NCI-H460 (cell line): Measurements from ENCODE around the gene EVX1. TPM values are rescaled to one million over a fixed set of nuclear protein-coding genes. Genes with fewer than 3 reads are reported as not detected.

Source experiments
- DNase-seq: peaks from one replicate; pipeline ENCODE4 v3.0.0-alpha.2; 2016; ENCODE audit warnings: low read depth; ENCODE audit errors: extremely low read depth
- total RNA-seq: library from RNA; depleted of rRNA; stranded (reverse); fragments of >200 nt; shearing (Covaris generic); gene quantifications from 2 replicates; pipeline ENCODE4 v1.2.3, GENCODE V29; 2014

Gene EVX1
- total RNA-seq, 1 experiment from 2014 or later: 0.12 TPM

GRCh38 chr7:27204851-27205322 lies 37.7 kb upstream of the EVX1 start:
- DNase-seq: no peak

- DNase-seq: no peak
These were observed 37.0 kb upstream of the EVX1 start for GRCh38 chr7:27205325-27206280.

GRCh38 chr7:27207348-27207985 lies 35.1 kb upstream of the EVX1 start:
- DNase-seq: no peak

GRCh38 chr7:27208998-27209397 lies 33.6 kb upstream of the EVX1 start:
- no peak for DNase-seq

- DNase-seq: no peak
These were observed 32.6 kb upstream of the EVX1 start for GRCh38 chr7:27209933-27210440.

GRCh38 chr7:27210441-27211083 lies 32.0 kb upstream of the EVX1 start:
- peak; percentile 53 for DNase-seq

GRCh38 chr7:27211084-27211446 lies 31.5 kb upstream of the EVX1 start:
- DNase-seq: no peak

- no peak for DNase-seq
These were observed 30.8 kb upstream of the EVX1 start for GRCh38 chr7:27211764-27212204.

GRCh38 chr7:27212497-27213432 lies 29.8 kb upstream of the EVX1 start:
- DNase-seq: no peak

- no peak for DNase-seq
These were observed 29.0 kb upstream of the EVX1 start for GRCh38 chr7:27213433-27214238.

- no peak for DNase-seq
These were observed 28.2 kb upstream of the EVX1 start for GRCh38 chr7:27214239-27214950.

GRCh38 chr7:27215356-27215755 lies 27.2 kb upstream of the EVX1 start:
- no peak for DNase-seq

- DNase-seq: no peak
These were observed 24.7 kb upstream of the EVX1 start for GRCh38 chr7:27217951-27218350.

GRCh38 chr7:27219821-27220220 lies 22.8 kb upstream of the EVX1 start:
- no peak for DNase-seq

- DNase-seq: no peak
These were observed 22.1 kb upstream of the EVX1 start for GRCh38 chr7:27220440-27220955.

GRCh38 chr7:27221201-27221797 lies 21.3 kb upstream of the EVX1 start:
- DNase-seq: no peak

- DNase-seq: no peak
These were observed 18.5 kb upstream of the EVX1 start for GRCh38 chr7:27223941-27224575.
